K562 (cell line): ENCODE data around the gene GNG14. TPM values are rescaled to one million over a fixed set of nuclear protein-coding genes. Genes with fewer than 3 reads are reported as not detected.

Experiments used
- BRD9 ChIP-seq: fragments of 450-650 bp; IDR thresholded peaks from 2 replicates; pipeline ENCODE4 v1.6.1; 2018; ENCODE audit warnings: low read depth; ENCODE audit not compliant: partially characterized antibody
- BRF1 ChIP-seq: IDR thresholded peaks from 3 replicates; pipeline ENCODE4 v1.6.1; 2011; ENCODE audit warnings: borderline replicate concordance, mild to moderate bottlenecking; ENCODE audit not compliant: insufficient read length; ENCODE audit errors: extremely low read depth
- CBFA2T3 ChIP-seq: fragments of 450-650 bp; IDR thresholded peaks from 2 replicates; pipeline ENCODE4 v1.6.1; 2017
- CEBPB ChIP-seq: fragments of 450-650 bp; IDR thresholded peaks from 2 replicates; pipeline ENCODE4 v1.6.1; 2016; ENCODE audit warnings: missing genetic modification characterization, missing compliant biosample characterization
- HNRNPUL1 ChIP-seq: fragments of 200-400 bp; formaldehyde crosslinking; IDR thresholded peaks from 2 replicates; pipeline ENCODE4 v1.6.1; 2017; ENCODE audit warnings: low read length
- JUN ChIP-seq, 2 experiments: sonication (generic) in 1 of 2; formaldehyde crosslinking in 1 of 2; IDR thresholded peaks; 2 replicates each; pipeline versions ENCODE4 v1.6.1 to v1.8.0; 2012 to 2022; ENCODE audit warnings: borderline replicate concordance in 2 of 2, mild to moderate bottlenecking in 2 of 2, improper control_type of control experiment in 1 of 2, low read depth in 1 of 2, low read length in 1 of 2, missing genetic modification reagents in 1 of 2
- MAFG ChIP-seq: fragments of 450-650 bp; conservative IDR thresholded peaks from 2 replicates; pipeline ENCODE4 v1.6.1; 2016; ENCODE audit warnings: missing genetic modification characterization, missing compliant biosample characterization
- MYC ChIP-seq, 2 experiments: fragments of 250-450 bp in 1 of 2; sonication (Bioruptor Pico) in 1 of 2; IDR thresholded peaks; 2 replicates each; pipeline versions ENCODE4 v1.5.1 to v1.6.1; 2012 to 2021; ENCODE audit warnings: low read depth in 2 of 2, borderline replicate concordance in 1 of 2, improper control_type of control experiment in 1 of 2, low read length in 1 of 2, mild to moderate bottlenecking in 1 of 2, moderate library complexity in 1 of 2
- NFIC ChIP-seq: fragments of 450-650 bp; IDR thresholded peaks from 2 replicates; pipeline ENCODE4 v1.6.1; 2017; ENCODE audit warnings: mild to moderate bottlenecking, inconsistent platforms
- PKNOX1 ChIP-seq: fragments of 450-650 bp; IDR thresholded peaks from 2 replicates; pipeline ENCODE4 v1.6.1; 2016
- POLR2G ChIP-seq: fragments of 200-400 bp; formaldehyde crosslinking; IDR thresholded peaks from 2 replicates; pipeline ENCODE4 v1.6.1; 2017; ENCODE audit warnings: low read depth, mild to moderate bottlenecking, antibody characterized with exemption, low read length, moderate library complexity
- RBBP5 ChIP-seq: fragments of 200-600 bp; sonication (generic); IDR thresholded peaks from 2 replicates; pipeline ENCODE4 v1.6.1; 2012; ENCODE audit warnings: borderline replicate concordance, mild to moderate bottlenecking, low read length, control low read depth, inconsistent platforms; ENCODE audit not compliant: insufficient read depth, poor library complexity, severe bottlenecking
- SLC30A9 ChIP-seq: fragments of 250-450 bp; sonication (Bioruptor Pico); IDR thresholded peaks from 2 replicates; pipeline ENCODE4 v1.8.0; 2022; ENCODE audit warnings: mild to moderate bottlenecking, moderate library complexity
- TAF1 ChIP-seq: IDR thresholded peaks from 2 replicates; pipeline ENCODE4 v1.6.1; 2011; ENCODE audit warnings: mild to moderate bottlenecking, low read length, moderate library complexity; ENCODE audit not compliant: insufficient read depth, control insufficient read depth, severe bottlenecking; ENCODE audit errors: extremely low read depth
- TAF15 ChIP-seq: fragments of 200-400 bp; formaldehyde crosslinking; IDR thresholded peaks from 2 replicates; pipeline ENCODE4 v1.6.1; 2017; ENCODE audit warnings: mild to moderate bottlenecking, low read depth, low read length, moderate library complexity
- TFAM ChIP-seq: fragments of 250-450 bp; sonication (Bioruptor Pico); conservative IDR thresholded peaks from 2 replicates; pipeline ENCODE4 v1.5.0; 2021; ENCODE audit warnings: mild to moderate bottlenecking, moderate library complexity
- ZNF398 ChIP-seq: fragments of 250-450 bp; sonication (Bioruptor Pico); IDR thresholded peaks from 2 replicates; pipeline ENCODE4 v1.8.0; 2021; ENCODE audit warnings: moderate library complexity, mild to moderate bottlenecking, inconsistent platforms
- polyA plus RNA-seq, 8 experiments: library from polyadenylated mRNA; depleted of rRNA in 4 of 8; stranded (reverse) in 5 of 8; unstranded in 3 of 8; fragments of >200 nt; fragmentation: Nextera tagmentation in 2 of 8; fragmentation: Illumina TruSeq in 1 of 8; extraction: Ambion mirVana in 2 of 8; extraction: Trizol in 1 of 8; gene quantifications; 2 replicates each; pipeline versions ENCODE4 v1.2.1 to v1.2.3, GENCODE V29; 2011 to 2014; ENCODE audit warnings: inconsistent platforms in 1 of 8, missing spikeins in 1 of 8
- total RNA-seq, 7 experiments: library from RNA; depleted of rRNA in 6 of 7; stranded (reverse); fragments of >200 nt in 6 of 7; fragmentation: Illumina TruSeq in 2 of 7; extraction: Trizol in 2 of 7; gene quantifications; 2 replicates each; pipeline versions ENCODE4 v1.2.1 to v1.2.3, GENCODE V29; 2011 to 2021; ENCODE audit warnings: low replicate concordance in 1 of 7
- TF ChIP-seq, protein P1 (sequence below): conservative IDR thresholded peaks from 2 replicates; pipeline ENCODE4 v1.6.1; 2011; ENCODE audit warnings: low read depth, mild to moderate bottlenecking, low read length; ENCODE audit not compliant: control insufficient read depth
- TF ChIP-seq, protein P2 (sequence below): IDR thresholded peaks from 2 replicates; pipeline ENCODE4 v1.6.1; 2016; ENCODE audit warnings: missing genetic modification characterization, missing compliant biosample characterization

GNG14 gene
- total and polyA plus RNA-seq, 9 of the 15 experiments (the other 6 are each of a cell fraction or from before 2014, with no cell fraction given) = not detected

GRCh38 chr19:12722566-12723380 is 35.0 kb downstream of the GNG14 start (continued):
- TF ChIP-seq, protein P1, sequence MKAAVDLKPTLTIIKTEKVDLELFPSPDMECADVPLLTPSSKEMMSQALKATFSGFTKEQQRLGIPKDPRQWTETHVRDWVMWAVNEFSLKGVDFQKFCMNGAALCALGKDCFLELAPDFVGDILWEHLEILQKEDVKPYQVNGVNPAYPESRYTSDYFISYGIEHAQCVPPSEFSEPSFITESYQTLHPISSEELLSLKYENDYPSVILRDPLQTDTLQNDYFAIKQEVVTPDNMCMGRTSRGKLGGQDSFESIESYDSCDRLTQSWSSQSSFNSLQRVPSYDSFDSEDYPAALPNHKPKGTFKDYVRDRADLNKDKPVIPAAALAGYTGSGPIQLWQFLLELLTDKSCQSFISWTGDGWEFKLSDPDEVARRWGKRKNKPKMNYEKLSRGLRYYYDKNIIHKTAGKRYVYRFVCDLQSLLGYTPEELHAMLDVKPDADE = 0 out of 2 replicates have a peak, but pooled peaks have one; percentile 42
- TF ChIP-seq MYC (IDR thresholded peaks at IDR 0.05; ENCODE audit: low read depth, low read length) (peak; percentile 91), MYC (CRISPR knock-in tag; IDR thresholded peaks at IDR 0.05; ENCODE audit: borderline replicate concordance, low read depth) (peak; percentile 74), MAFG (tag) (peak; percentile 49), CBFA2T3 (0 out of 2 replicates have a peak, but pooled peaks have one; percentile 23), SLC30A9 (CRISPR knock-in tag) (no peak), TFAM (no peak), POLR2G (peak; percentile 81), RBBP5 (no peak), PKNOX1 (0 out of 2 replicates have a peak, but pooled peaks have one; percentile 13), CEBPB (tag) (peak; percentile 85), BRD9 (no peak), BRF1 (no peak), ZNF398 (no peak), HNRNPUL1 (no peak), TAF1 (peak; percentile 78), JUN (IDR thresholded peaks at IDR 0.05; ENCODE audit: borderline replicate concordance, low read depth, low read length) (peak; percentile 48; the same call in 1 of the 2 replicates), JUN (CRISPR knock-in tag; IDR thresholded peaks at IDR 0.05; ENCODE audit: borderline replicate concordance) (no peak), NFIC (no peak; the same call in 1 of the 2 replicates), TAF15 (no peak)
- TF ChIP-seq, protein P2, sequence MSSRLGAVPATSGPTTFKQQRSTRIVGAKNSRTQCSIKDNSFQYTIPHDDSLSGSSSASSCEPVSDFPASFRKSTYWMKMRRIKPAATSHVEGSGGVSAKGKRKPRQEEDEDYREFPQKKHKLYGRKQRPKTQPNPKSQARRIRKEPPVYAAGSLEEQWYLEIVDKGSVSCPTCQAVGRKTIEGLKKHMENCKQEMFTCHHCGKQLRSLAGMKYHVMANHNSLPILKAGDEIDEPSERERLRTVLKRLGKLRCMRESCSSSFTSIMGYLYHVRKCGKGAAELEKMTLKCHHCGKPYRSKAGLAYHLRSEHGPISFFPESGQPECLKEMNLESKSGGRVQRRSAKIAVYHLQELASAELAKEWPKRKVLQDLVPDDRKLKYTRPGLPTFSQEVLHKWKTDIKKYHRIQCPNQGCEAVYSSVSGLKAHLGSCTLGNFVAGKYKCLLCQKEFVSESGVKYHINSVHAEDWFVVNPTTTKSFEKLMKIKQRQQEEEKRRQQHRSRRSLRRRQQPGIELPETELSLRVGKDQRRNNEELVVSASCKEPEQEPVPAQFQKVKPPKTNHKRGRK (tag) = no peak
- TF ChIP-seq, all 486 proteins: peak for 160
